Subcutaneous adipose tissue (tissue), 4 donors: ENCODE results near the gene PIK3IP1. TPM values are rescaled to one million over a fixed set of nuclear protein-coding genes. Genes with fewer than 3 reads are reported as not detected.

Source experiments
- CTCF ChIP-seq: fragments of 450-650 bp; IDR thresholded peaks from one replicate; pipeline ENCODE4 v1.5.1; 2016; ENCODE audit warnings: low read depth, mild to moderate bottlenecking, control low read depth, antibody characterized with exemption, moderate library complexity
- total RNA-seq, 4 donors: library from RNA; depleted of rRNA; stranded (reverse); fragments of >200 nt; gene quantifications; one replicate each; pipeline ENCODE4 v1.1.0, GENCODE V29; 2016

PIK3IP1 gene
- total RNA-seq, 4 donors from 2014 or later, result 39.9 to 179 (median 98.4) TPM

- no peak for TF ChIP-seq CTCF
These were observed 35.7 kb upstream of the PIK3IP1 start for GRCh38 chr22:31327806-31328543.

DNA sequence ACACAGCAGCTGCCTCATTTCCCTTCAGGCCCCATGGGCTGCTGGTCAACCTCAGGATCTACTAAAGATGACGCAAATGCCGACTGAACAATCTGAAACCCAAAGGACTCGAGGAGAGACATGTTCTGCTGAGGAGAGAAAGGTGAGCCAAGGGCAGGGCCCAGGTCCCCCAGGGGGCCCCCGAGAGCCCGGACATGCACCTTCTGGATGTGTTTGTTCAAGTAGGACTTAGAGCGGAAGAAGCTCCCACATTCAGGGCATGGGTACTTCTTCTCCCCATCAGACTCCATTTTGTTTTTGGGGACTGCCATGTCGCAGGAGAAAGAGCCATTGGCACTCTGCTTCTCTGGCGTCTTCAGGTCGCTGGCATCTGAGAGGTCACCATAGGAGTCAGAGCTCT lies 34.6 kb upstream of the PIK3IP1 start:
- TF ChIP-seq CTCF, result no peak

GRCh38 chr22:31323578-31324550 lies 31.6 kb upstream of the PIK3IP1 start:
- TF ChIP-seq CTCF, result no peak

DNA sequence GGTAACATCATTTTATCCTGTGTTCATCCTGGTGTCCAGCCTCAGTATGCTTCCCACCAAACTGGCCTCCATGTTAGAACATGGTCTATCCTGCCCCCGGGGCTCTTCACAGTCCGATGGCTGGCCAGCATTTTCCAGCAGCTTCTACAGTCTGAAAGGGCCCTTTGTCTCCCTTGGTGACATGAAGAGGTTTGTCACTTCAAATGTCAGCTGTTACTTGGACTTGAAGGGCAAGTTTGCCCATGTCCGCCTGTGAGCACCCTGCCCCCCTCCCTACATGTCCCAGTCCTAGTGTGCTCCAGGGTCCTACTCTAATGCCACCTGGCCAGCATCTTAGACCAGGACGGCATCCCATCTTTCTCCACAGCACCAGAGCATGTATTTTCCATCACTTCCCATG lies 29.1 kb upstream of the PIK3IP1 start:
- no peak for TF ChIP-seq CTCF

- TF ChIP-seq CTCF, result no peak
These were observed 21.3 kb upstream of the PIK3IP1 start for GRCh38 chr22:31313366-31314147.

DNA sequence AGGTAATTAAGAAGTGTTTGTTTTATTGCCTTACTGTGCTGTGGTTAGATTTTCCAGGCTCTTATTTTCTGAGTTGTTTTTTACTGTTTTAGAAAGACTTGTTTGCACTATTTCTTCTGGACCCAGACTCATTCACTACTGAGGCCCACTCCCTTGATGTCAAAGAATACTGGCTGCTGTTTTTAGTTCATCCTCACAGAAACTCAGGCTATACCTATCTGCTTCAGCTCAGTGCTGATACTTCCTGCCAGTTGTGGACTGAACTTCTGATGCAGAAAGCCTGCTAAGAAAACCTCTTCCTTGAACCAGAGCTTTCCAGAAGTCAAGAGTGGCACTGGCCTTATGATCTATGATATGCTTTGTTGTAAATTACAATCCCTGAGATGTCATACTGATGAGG lies 15.9 kb upstream of the PIK3IP1 start:
- TF ChIP-seq CTCF, result no peak

DNA sequence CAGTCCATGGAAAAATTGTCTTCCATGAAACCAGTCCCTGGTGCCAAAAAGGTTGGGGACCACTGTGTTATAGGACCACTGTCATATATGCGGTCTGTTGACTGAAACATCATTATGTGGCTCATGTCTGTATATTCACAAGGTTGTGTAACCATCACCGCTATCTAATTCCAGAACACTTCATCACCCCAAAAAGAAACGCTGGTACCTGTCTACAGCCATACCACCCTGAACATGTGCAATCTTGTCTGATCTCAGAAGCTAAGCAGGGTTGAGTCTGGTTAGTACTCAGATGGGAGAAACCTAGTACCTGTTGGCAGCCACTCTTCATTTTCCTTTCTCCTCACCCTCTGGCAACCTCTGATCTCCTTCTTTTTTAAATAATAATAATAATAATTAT lies 12.9 kb upstream of the PIK3IP1 start:
- TF ChIP-seq CTCF, result no peak
